ENCODE results near the gene VPS54.

The VPS54 gene

GRCh38 chr2:63926815-63927214 is 92.4 kb downstream of the VPS54 start:
- no peak for DNase-seq (ENCODE audit: insufficient read length, low spot score)
- no peak for FAIRE-seq
- TF ChIP-seq POLR2A (IDR thresholded peaks at IDR 0.05; ENCODE audit: low read depth, low read length) (no peak), SPI1 (IDR thresholded peaks at IDR 0.05; ENCODE audit: low read depth, low read length) (no peak)

DNA sequence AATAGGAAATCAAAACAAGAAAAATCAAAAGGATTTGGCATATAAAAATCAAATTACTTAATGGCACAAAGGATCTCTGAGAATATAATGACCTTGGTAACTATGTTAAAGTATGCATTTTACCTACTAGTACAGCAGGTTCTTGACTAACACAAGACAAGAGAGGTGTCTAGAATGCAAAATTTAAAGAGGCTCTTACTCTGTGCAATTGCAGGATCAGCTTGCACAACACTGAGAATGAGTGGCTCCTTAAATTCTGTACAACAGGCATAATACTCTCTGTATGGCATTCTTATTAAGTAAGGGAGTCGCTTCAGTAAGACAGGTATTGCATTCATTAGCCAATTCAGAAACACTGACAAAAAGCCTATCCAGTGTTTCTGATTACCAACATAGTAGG is 104.9 kb downstream of the VPS54 start:
- FAIRE-seq (no peak), DNase-seq (ENCODE audit: insufficient read length, low spot score) (no peak)
- TF ChIP-seq POLR2AphosphoS5 (IDR thresholded peaks at IDR 0.05; ENCODE audit: low read depth, low read length) (no peak), TAF1 (IDR thresholded peaks at IDR 0.05; ENCODE audit: low read depth, low read length) (no peak), SPI1 (IDR thresholded peaks at IDR 0.05; ENCODE audit: low read depth, low read length) (no peak), POLR2A (IDR thresholded peaks at IDR 0.05; ENCODE audit: low read depth, low read length) (no peak), POU2F2 (IDR thresholded peaks at IDR 0.05; ENCODE audit: low read depth, low read length) (no peak), PAX5 (IDR thresholded peaks at IDR 0.05; ENCODE audit: insufficient read depth, low read length, severe bottlenecking) (no peak)

DNA sequence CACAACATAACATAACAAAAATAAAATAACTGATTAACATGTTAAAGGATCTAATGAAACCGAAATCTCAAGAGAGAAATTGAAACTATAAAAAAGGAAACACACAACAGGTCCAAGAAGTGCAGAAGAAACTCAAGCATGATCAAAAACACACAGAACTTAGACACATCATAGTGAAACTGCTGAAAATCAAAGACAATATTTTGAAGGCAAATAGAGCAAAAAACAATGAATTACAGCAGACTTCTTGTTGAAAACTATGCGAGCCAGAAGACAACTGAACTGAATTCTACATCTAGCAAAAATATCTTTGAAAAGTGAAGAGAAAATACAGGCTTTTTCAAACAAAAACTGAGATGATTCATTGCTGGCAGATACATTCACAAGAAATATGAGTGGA is 116.2 kb downstream of the VPS54 start:
- TF ChIP-seq POLR2AphosphoS5 (IDR thresholded peaks at IDR 0.05; ENCODE audit: low read depth, low read length) (no peak), PAX5 (IDR thresholded peaks at IDR 0.05; ENCODE audit: insufficient read depth, low read length, severe bottlenecking) (no peak), TAF1 (IDR thresholded peaks at IDR 0.05; ENCODE audit: low read depth, low read length) (no peak), POU2F2 (IDR thresholded peaks at IDR 0.05; ENCODE audit: low read depth, low read length) (no peak), POLR2A (IDR thresholded peaks at IDR 0.05; ENCODE audit: low read depth, low read length) (no peak), SPI1 (IDR thresholded peaks at IDR 0.05; ENCODE audit: low read depth, low read length) (no peak)
- no peak for FAIRE-seq

GRCh38 chr2:63902149-63902548 is 117.1 kb downstream of the VPS54 start:
- no peak for FAIRE-seq
- TF ChIP-seq POLR2A (IDR thresholded peaks at IDR 0.05; ENCODE audit: low read depth, low read length) (no peak), SPI1 (IDR thresholded peaks at IDR 0.05; ENCODE audit: low read depth, low read length) (no peak), POLR2AphosphoS5 (IDR thresholded peaks at IDR 0.05; ENCODE audit: low read depth, low read length) (no peak), POU2F2 (IDR thresholded peaks at IDR 0.05; ENCODE audit: low read depth, low read length) (no peak), PAX5 (IDR thresholded peaks at IDR 0.05; ENCODE audit: insufficient read depth, low read length, severe bottlenecking) (no peak), TAF1 (IDR thresholded peaks at IDR 0.05; ENCODE audit: low read depth, low read length) (no peak)
- no peak for DNase-seq (ENCODE audit: insufficient read length, low spot score)

More for the DNA sequence above, 116.2 kb downstream of the VPS54 start:
- DNase-seq (ENCODE audit: insufficient read length, low spot score): no peak

- TF ChIP-seq POLR2AphosphoS5 (IDR thresholded peaks at IDR 0.05; ENCODE audit: low read depth, low read length) (no peak), TAF1 (IDR thresholded peaks at IDR 0.05; ENCODE audit: low read depth, low read length) (no peak), SPI1 (IDR thresholded peaks at IDR 0.05; ENCODE audit: low read depth, low read length) (no peak), PAX5 (IDR thresholded peaks at IDR 0.05; ENCODE audit: insufficient read depth, low read length, severe bottlenecking) (no peak), POU2F2 (IDR thresholded peaks at IDR 0.05; ENCODE audit: low read depth, low read length) (no peak), POLR2A (IDR thresholded peaks at IDR 0.05; ENCODE audit: low read depth, low read length) (no peak)
- FAIRE-seq: no peak
- DNase-seq (ENCODE audit: insufficient read length, low spot score): no peak
Measured at GRCh38 chr2:63899639-63900038, 119.6 kb downstream of the VPS54 start.

DNA sequence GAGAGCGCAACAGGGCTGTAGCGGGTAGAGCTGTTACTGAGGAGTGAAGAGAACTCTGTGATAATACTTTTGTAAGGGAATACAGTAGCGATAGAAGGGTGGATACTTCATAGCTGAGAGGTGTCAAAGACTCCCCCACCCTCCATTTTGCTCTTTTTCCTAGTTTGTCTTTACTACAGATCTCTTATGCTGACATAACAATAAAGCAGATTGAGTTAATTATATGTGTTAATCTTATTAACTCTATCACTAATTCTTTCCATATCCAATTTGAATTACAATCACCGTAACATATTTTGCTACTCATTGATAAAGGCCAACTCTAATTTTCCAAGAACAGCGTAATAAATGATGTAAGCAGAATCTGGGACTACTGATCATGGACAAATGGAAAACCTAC is 120.4 kb downstream of the VPS54 start:
- DNase-seq (ENCODE audit: insufficient read length, low spot score): no peak
- no peak for TF ChIP-seq POLR2AphosphoS5 (IDR thresholded peaks at IDR 0.05; ENCODE audit: low read depth, low read length)
- TF ChIP-seq POU2F2 (IDR thresholded peaks at IDR 0.05; ENCODE audit: low read depth, low read length): no peak
- no peak for FAIRE-seq

DNA sequence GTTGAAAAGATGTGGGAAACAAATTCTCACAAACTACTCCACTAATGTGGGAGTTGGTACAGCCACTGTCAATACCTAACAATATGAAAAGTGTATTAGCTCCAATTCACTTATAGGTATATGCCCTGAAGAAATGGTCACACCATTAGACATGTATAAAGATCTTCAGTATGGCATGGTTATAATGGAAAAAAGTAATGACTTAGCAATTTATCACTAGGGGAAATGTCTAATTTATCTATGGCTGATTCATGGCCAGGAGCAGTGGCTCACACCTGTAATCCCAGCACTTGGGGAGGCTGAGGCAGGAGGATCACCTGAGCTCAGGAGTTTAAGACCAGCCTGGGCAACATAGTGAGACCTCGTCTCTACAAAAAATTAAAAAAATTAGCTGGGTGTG is 125.1 kb downstream of the VPS54 start:
- DNase-seq (ENCODE audit: insufficient read length, low spot score) (no peak), FAIRE-seq (no peak)
- no peak for TF ChIP-seq POU2F2 (IDR thresholded peaks at IDR 0.05; ENCODE audit: low read depth, low read length)
- TF ChIP-seq POLR2AphosphoS5 (IDR thresholded peaks at IDR 0.05; ENCODE audit: low read depth, low read length): no peak
- no peak for TF ChIP-seq POLR2A (IDR thresholded peaks at IDR 0.05; ENCODE audit: low read depth, low read length)
- TF ChIP-seq TAF1 (IDR thresholded peaks at IDR 0.05; ENCODE audit: low read depth, low read length): no peak

GRCh38 chr2:63893163-63893562 is 126.1 kb downstream of the VPS54 start:
- FAIRE-seq (no peak), DNase-seq (ENCODE audit: insufficient read length, low spot score) (no peak)
- no peak for TF ChIP-seq POLR2AphosphoS5 (IDR thresholded peaks at IDR 0.05; ENCODE audit: low read depth, low read length)
- no peak for TF ChIP-seq POU2F2 (IDR thresholded peaks at IDR 0.05; ENCODE audit: low read depth, low read length)
- no peak for TF ChIP-seq TAF1 (IDR thresholded peaks at IDR 0.05; ENCODE audit: low read depth, low read length)
- TF ChIP-seq SPI1 (IDR thresholded peaks at IDR 0.05; ENCODE audit: low read depth, low read length): no peak
- no peak for TF ChIP-seq POLR2A (IDR thresholded peaks at IDR 0.05; ENCODE audit: low read depth, low read length)
- TF ChIP-seq PAX5 (IDR thresholded peaks at IDR 0.05; ENCODE audit: insufficient read depth, low read length, severe bottlenecking): no peak

DNA sequence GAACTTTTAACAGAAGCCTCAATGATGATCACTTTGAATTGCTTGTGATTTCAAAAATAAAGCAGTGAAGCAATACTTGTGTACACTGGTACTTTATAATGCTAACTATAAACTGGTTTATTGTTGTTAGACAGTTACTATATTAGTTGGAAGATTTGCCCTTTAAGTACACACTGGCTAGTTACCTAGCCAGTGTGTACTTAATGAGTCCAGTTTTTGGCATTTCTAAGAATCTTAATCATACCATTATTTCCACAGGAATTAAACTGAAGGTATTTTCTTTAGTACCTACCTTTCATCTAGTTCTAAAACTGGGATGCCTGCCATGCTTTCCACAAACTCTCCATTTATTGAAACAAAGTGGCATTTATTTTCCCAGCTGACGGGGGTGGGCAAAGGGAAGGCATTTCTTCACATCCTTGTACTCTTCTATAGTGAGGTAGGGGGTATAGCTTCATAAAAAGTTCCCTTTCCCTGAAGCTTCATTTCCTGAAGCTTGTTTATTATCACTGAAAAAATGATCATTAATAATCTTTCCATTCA is 127.7 kb downstream of the VPS54 start:
- FAIRE-seq: peak; percentile 47
- TF ChIP-seq POLR2A (IDR thresholded peaks at IDR 0.05; ENCODE audit: low read depth, low read length) (no peak), PAX5 (IDR thresholded peaks at IDR 0.05; ENCODE audit: insufficient read depth, low read length, severe bottlenecking) (no peak), POU2F2 (IDR thresholded peaks at IDR 0.05; ENCODE audit: low read depth, low read length) (no peak), POLR2AphosphoS5 (IDR thresholded peaks at IDR 0.05; ENCODE audit: low read depth, low read length) (no peak), TAF1 (IDR thresholded peaks at IDR 0.05; ENCODE audit: low read depth, low read length) (no peak), SPI1 (IDR thresholded peaks at IDR 0.05; ENCODE audit: low read depth, low read length) (no peak)
- DNase-seq (ENCODE audit: insufficient read length, low spot score): no peak

GRCh38 chr2:63890678-63891077 is 128.6 kb downstream of the VPS54 start:
- no peak for FAIRE-seq
- DNase-seq (ENCODE audit: insufficient read length, low spot score): no peak
- no peak for TF ChIP-seq POU2F2 (IDR thresholded peaks at IDR 0.05; ENCODE audit: low read depth, low read length)
- no peak for TF ChIP-seq SPI1 (IDR thresholded peaks at IDR 0.05; ENCODE audit: low read depth, low read length)
- no peak for TF ChIP-seq POLR2A (IDR thresholded peaks at IDR 0.05; ENCODE audit: low read depth, low read length)
- TF ChIP-seq PAX5 (IDR thresholded peaks at IDR 0.05; ENCODE audit: insufficient read depth, low read length, severe bottlenecking): no peak
- TF ChIP-seq POLR2AphosphoS5 (IDR thresholded peaks at IDR 0.05; ENCODE audit: low read depth, low read length): no peak
- TF ChIP-seq TAF1 (IDR thresholded peaks at IDR 0.05; ENCODE audit: low read depth, low read length): no peak
